H9 (cell line): ENCODE results near the gene AMELX. TPM values are rescaled to one million over a fixed set of nuclear protein-coding genes. Genes with fewer than 3 reads are reported as not detected.
A peak's percentile ranks its signal among the peaks of the same experiment; 100 is the strongest.

Source experiments
- DNase-seq: peaks from one replicate; pipeline ENCODE4 v3.0.0-alpha.2; 2017
- H2AFZ ChIP-seq: one replicate; pipeline ENCODE4 v1.6.1; 2013; ENCODE audit warnings: mild to moderate bottlenecking, low read length, control low read depth, moderate library complexity
- H2AK5ac ChIP-seq: 2 replicates; pipeline ENCODE4 v1.6.1; 2013; ENCODE audit warnings: low read length, control low read depth, mixed read lengths; ENCODE audit not compliant: insufficient read length
- H2BK120ac ChIP-seq: one replicate; pipeline ENCODE4 v1.6.1; 2013; ENCODE audit warnings: low read depth, mild to moderate bottlenecking, low read length, control low read depth, inconsistent platforms; ENCODE audit not compliant: poor library complexity, severe bottlenecking
- H2BK12ac ChIP-seq: 2 replicates; pipeline ENCODE4 v1.6.1; 2013; ENCODE audit warnings: low read length, control low read depth, mixed read lengths, low read depth; ENCODE audit not compliant: insufficient read length
- H2BK15ac ChIP-seq: 2 replicates; pipeline ENCODE4 v1.6.1; 2013; ENCODE audit warnings: low read depth, low read length, control low read depth
- H2BK20ac ChIP-seq: one replicate; pipeline ENCODE4 v1.6.1; 2013; ENCODE audit warnings: low read depth, mild to moderate bottlenecking, low read length, control low read depth, inconsistent platforms; ENCODE audit not compliant: poor library complexity, severe bottlenecking
- H2BK5ac ChIP-seq: 2 replicates; pipeline ENCODE4 v1.6.1; 2013; ENCODE audit warnings: low read length, control low read depth, mixed read lengths; ENCODE audit not compliant: insufficient read length
- H3K14ac ChIP-seq: 2 replicates; pipeline ENCODE4 v1.6.1; 2013; ENCODE audit warnings: low read length, control low read depth; ENCODE audit not compliant: insufficient read depth
- H3K18ac ChIP-seq: 2 replicates; pipeline ENCODE4 v1.6.1; 2013; ENCODE audit warnings: low read depth, mild to moderate bottlenecking, mixed read lengths, low read length, control low read depth; ENCODE audit not compliant: insufficient read length
- H3K23ac ChIP-seq: 2 replicates; pipeline ENCODE4 v1.6.1; 2013; ENCODE audit warnings: low read length, control low read depth, mixed read lengths, low read depth; ENCODE audit not compliant: insufficient read length
- H3K23me2 ChIP-seq: 2 replicates; pipeline ENCODE4 v1.6.1; 2013; ENCODE audit warnings: low read depth, mild to moderate bottlenecking, mixed read lengths, low read length, control low read depth; ENCODE audit not compliant: insufficient read length, poor library complexity, severe bottlenecking
- H3K27ac ChIP-seq: 2 replicates; pipeline ENCODE4 v1.5.1; 2013; ENCODE audit warnings: low read length, control low read depth, mixed read lengths, low read depth; ENCODE audit not compliant: insufficient read length
- H3K27me3 ChIP-seq: 2 replicates; pipeline ENCODE4 v1.6.1; 2013; ENCODE audit warnings: low read length, control low read depth, inconsistent platforms; ENCODE audit not compliant: insufficient read depth
- H3K4ac ChIP-seq: 2 replicates; pipeline ENCODE4 v1.6.1; 2013; ENCODE audit warnings: low read depth, mild to moderate bottlenecking, control low read depth, inconsistent platforms, low read length, moderate library complexity
- H3K4me1 ChIP-seq: 2 replicates; pipeline ENCODE4 v1.6.1; 2013; ENCODE audit warnings: low read length, control low read depth, inconsistent platforms; ENCODE audit not compliant: insufficient read depth
- H3K4me2 ChIP-seq: 2 replicates; pipeline ENCODE4 v1.6.1; 2013; ENCODE audit warnings: low read length, control low read depth, mixed read lengths; ENCODE audit not compliant: insufficient read length, insufficient read depth
- H3K56ac ChIP-seq: 2 replicates; pipeline ENCODE4 v1.6.1; 2013; ENCODE audit warnings: low read depth, mild to moderate bottlenecking, mixed read lengths, low read length, control low read depth; ENCODE audit not compliant: insufficient read length
- H3K79me1 ChIP-seq: 2 replicates; pipeline ENCODE4 v1.6.1; 2013; ENCODE audit warnings: low read depth, mild to moderate bottlenecking, moderate library complexity, low read length, control low read depth, inconsistent platforms; ENCODE audit not compliant: insufficient read depth, poor library complexity, severe bottlenecking
- H3K79me2 ChIP-seq: 2 replicates; pipeline ENCODE4 v1.6.1; 2013; ENCODE audit warnings: low read length, control low read depth, inconsistent platforms; ENCODE audit not compliant: insufficient read depth
- H3K9ac ChIP-seq: 2 replicates; pipeline ENCODE4 v1.6.1; 2013; ENCODE audit warnings: low read length, control low read depth, mixed read lengths; ENCODE audit not compliant: insufficient read length; ENCODE audit errors: extremely low read depth
- H3K9me3 ChIP-seq: one replicate; pipeline ENCODE4 v1.6.1; 2013; ENCODE audit warnings: low read depth, low read length, inconsistent platforms; ENCODE audit not compliant: control insufficient read depth
- H3T11ph ChIP-seq: one replicate; pipeline ENCODE4 v1.6.1; 2013; ENCODE audit warnings: mild to moderate bottlenecking, low read length, control low read depth, inconsistent platforms
- H4K20me1 ChIP-seq: one replicate; pipeline ENCODE4 v1.6.1; 2013; ENCODE audit not compliant: control insufficient read depth, insufficient read length, insufficient read depth
- H4K5ac ChIP-seq: 2 replicates; pipeline ENCODE4 v1.6.1; 2013; ENCODE audit warnings: low read depth, mild to moderate bottlenecking, mixed read lengths, low read length, control low read depth; ENCODE audit not compliant: insufficient read length
- H4K8ac ChIP-seq: replicated peaks from 2 replicates; pipeline ENCODE4 v1.6.1; 2013; ENCODE audit warnings: low read length, control low read depth, mixed read lengths, low read depth; ENCODE audit not compliant: insufficient read length
- H4K91ac ChIP-seq: 2 replicates; pipeline ENCODE4 v1.6.1; 2013; ENCODE audit warnings: low read depth, mild to moderate bottlenecking, moderate library complexity, mixed read lengths, low read length, control low read depth; ENCODE audit not compliant: insufficient read length
- H3K27ac Mint-ChIP-seq, 3 experiments: 2 replicates in 2 of 3; 3 replicates in 1 of 3; pipeline ENCODE4 v1.8.0; 2020 to 2021; ENCODE audit warnings: mixed read lengths in 3 of 3, mild to moderate bottlenecking in 1 of 3, moderate library complexity in 1 of 3
- H3K27me3 Mint-ChIP-seq: 2 replicates; pipeline ENCODE4 v1.8.0; 2021; ENCODE audit warnings: low read depth, mild to moderate bottlenecking, moderate library complexity, mixed read lengths
- H3K36me3 Mint-ChIP-seq, 3 experiments: 2 replicates in 2 of 3; 3 replicates in 1 of 3; pipeline ENCODE4 v1.8.0; 2020 to 2021; ENCODE audit warnings: low read depth in 3 of 3, mixed read lengths in 3 of 3; ENCODE audit not compliant: insufficient read depth in 1 of 3
- H3K4me1 Mint-ChIP-seq, 2 experiments: 2 replicates each; pipeline ENCODE4 v1.8.0; 2020; ENCODE audit warnings: mixed read lengths in 2 of 2
- H3K4me3 Mint-ChIP-seq, 2 experiments: 2 replicates in 1 of 2; 3 replicates in 1 of 2; pipeline ENCODE4 v1.8.0; 2020 to 2021; ENCODE audit warnings: mild to moderate bottlenecking in 2 of 2, mixed read lengths in 2 of 2, moderate library complexity in 1 of 2
- H3K9me3 Mint-ChIP-seq, 2 experiments: 2 replicates in 1 of 2; 3 replicates in 1 of 2; pipeline ENCODE4 v1.8.0; 2020; ENCODE audit warnings: mild to moderate bottlenecking in 2 of 2, mixed read lengths in 2 of 2, moderate library complexity in 1 of 2
- CTCF ChIP-seq: fragments of 200-600 bp; sonication (generic); conservative IDR thresholded peaks from 3 replicates; pipeline ENCODE4 v1.8.0; 2021; ENCODE audit warnings: antibody characterized with exemption, mild to moderate bottlenecking
- WGBS: extraction: QIAGEN DNeasy Blood & Tissue Kit; methylation state at CpG from one replicate; pipeline ENCODE4 v1.1.7; 2013; ENCODE audit warnings: missing lambda C conversion rate, low lambda C conversion rate, mixed read lengths; ENCODE audit not compliant: insufficient read length; ENCODE audit errors: extremely low coverage; 5-methylcytosine and 5-hydroxymethylcytosine counted together
- total RNA-seq: library from RNA; stranded (reverse); gene quantifications from 2 replicates; pipeline ENCODE4 v1.2.1, GENCODE V29; 2021

AMELX gene
- total RNA-seq, 1 experiment from 2014 or later, result not detected

- Mint-ChIP-seq H3K27ac (peak overlapping the region in 1 of 3 experiments; percentile 35; a peak in 1 of 7 replicates), H3K4me3 (no peak overlapping the region), H3K36me3 (peaks cover 0 to 2% (median 0%) of the 10 kb centered on the region in 3 experiments; a peak in 1 of 7 replicates), H3K4me1 (peaks cover 12 to 15% of the 10 kb centered on the region in 2 experiments), H3K9me3 (peaks cover 38 to 57% of the 10 kb centered on the region in 2 experiments), H3K27me3 (no peaks in the 10 kb centered on the region)
- H3K27me3 ChIP-seq, result no peaks in the 10 kb centered on the region
- no peak overlapping the region for H4K91ac ChIP-seq
- no peaks in the 10 kb centered on the region for H3K79me2 ChIP-seq
- H4K5ac ChIP-seq, result no peak overlapping the region
- no peak for TF ChIP-seq CTCF
- H2BK5ac ChIP-seq, result no peak overlapping the region
- H4K20me1 ChIP-seq, result no peaks in the 10 kb centered on the region
- no peak overlapping the region for H3K9ac ChIP-seq
- H3K27ac ChIP-seq, result no peak overlapping the region
- H3K23me2 ChIP-seq, result no peaks in the 10 kb centered on the region
- H3K79me1 ChIP-seq, result no peaks in the 10 kb centered on the region
- H3K4me2 ChIP-seq, result no peak overlapping the region
- no peak overlapping the region for H3K23ac ChIP-seq
- H3T11ph ChIP-seq, result no peak overlapping the region
- no peak overlapping the region for H3K4ac ChIP-seq
- no peak overlapping the region for H2BK20ac ChIP-seq
- no peaks in the 10 kb centered on the region for H3K4me1 ChIP-seq
- H2AFZ ChIP-seq, result no peak overlapping the region
- no peak for DNase-seq
- WGBS, result no CpG with 5 or more reads among the region's 6 CpGs
- H2BK15ac ChIP-seq, result no peak overlapping the region
- no peaks in the 10 kb centered on the region for H3K9me3 ChIP-seq
- no peak overlapping the region for H4K8ac ChIP-seq
- H3K56ac ChIP-seq, result no peak overlapping the region
- no peak overlapping the region for H2BK12ac ChIP-seq
- no peak overlapping the region for H2BK120ac ChIP-seq
- H2AK5ac ChIP-seq, result no peak overlapping the region
- H3K18ac ChIP-seq, result no peak overlapping the region
- H3K14ac ChIP-seq, result no peak overlapping the region
Observed at GRCh38 chrX:11304829-11305228, 11.6 kb downstream of the AMELX start.
